GM12801 (cell line): ENCODE data around the gene BSN.

Experiments used
- TF ChIP-seq, protein P1 (sequence below): IDR thresholded peaks from one replicate; pipeline ENCODE4 v1.5.1; 2011; ENCODE audit warnings: control low read depth; ENCODE audit not compliant: insufficient read length; ENCODE audit errors: extremely low read depth

The BSN gene

DNA sequence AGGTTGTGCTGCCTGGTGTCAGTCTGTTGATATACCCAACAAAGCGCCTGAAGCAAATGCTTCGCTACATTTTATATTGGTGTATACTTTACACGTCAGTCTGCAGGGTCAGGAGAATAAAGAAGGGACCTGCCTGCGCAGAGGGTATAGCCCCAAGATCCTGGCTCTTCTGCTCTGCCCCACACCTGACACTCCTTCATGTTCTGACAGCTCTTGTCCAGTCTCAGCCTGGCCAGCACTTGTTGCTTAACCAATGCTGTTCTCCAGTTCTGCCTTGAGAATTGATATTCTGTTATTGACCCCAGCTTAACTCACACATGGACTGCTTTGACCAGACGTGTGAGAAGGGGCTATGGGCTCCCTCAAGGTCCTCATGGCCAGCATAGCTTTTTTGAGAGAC lies 35.8 kb upstream of the BSN start:
- TF ChIP-seq, protein P1, sequence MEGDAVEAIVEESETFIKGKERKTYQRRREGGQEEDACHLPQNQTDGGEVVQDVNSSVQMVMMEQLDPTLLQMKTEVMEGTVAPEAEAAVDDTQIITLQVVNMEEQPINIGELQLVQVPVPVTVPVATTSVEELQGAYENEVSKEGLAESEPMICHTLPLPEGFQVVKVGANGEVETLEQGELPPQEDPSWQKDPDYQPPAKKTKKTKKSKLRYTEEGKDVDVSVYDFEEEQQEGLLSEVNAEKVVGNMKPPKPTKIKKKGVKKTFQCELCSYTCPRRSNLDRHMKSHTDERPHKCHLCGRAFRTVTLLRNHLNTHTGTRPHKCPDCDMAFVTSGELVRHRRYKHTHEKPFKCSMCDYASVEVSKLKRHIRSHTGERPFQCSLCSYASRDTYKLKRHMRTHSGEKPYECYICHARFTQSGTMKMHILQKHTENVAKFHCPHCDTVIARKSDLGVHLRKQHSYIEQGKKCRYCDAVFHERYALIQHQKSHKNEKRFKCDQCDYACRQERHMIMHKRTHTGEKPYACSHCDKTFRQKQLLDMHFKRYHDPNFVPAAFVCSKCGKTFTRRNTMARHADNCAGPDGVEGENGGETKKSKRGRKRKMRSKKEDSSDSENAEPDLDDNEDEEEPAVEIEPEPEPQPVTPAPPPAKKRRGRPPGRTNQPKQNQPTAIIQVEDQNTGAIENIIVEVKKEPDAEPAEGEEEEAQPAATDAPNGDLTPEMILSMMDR, result no peak

DNA sequence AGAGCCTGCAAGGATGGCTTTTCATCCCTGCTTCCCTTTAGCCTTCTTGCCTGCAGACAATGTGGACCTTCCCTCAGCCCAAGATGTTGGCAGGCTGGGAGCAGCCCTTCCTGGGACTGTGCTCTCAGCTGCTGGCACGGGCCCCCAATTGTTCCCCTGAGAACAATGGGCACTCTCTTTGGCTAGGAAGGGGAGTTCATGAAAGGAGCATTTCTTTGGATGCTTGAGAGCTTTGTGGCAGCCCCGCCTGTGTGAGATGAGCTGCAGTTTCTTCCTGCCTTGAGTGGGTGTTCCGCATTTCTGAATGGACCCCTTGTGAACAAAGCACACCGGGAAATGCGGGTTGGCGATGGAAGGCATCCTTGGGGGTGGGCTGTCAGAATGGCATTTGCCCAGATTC lies 35.0 kb upstream of the BSN start:
- TF ChIP-seq, protein P1, result no peak

DNA sequence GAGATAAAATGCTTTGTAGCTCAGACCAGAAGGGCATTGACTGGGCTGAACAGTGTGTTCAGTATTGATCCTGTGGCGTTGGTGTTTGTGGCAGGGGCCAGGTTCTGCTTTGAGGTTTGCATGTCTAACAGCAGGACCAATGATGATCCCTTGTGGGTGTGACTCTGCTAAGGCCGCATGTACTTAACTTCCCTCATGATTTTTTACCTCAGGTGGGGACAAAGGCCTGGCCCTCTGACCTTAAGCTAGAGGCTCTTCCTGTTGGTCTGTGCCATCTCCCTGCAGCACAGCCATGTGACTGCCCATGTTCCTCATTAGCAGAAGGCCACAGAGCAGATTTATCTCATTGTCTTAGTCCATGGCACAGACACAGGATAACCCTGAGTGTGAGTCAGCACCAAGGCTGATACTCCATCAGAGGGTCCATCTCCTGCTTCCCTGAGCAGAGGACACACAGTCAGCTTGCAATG lies 34.3 kb upstream of the BSN start:
- TF ChIP-seq, protein P1, result no peak

DNA sequence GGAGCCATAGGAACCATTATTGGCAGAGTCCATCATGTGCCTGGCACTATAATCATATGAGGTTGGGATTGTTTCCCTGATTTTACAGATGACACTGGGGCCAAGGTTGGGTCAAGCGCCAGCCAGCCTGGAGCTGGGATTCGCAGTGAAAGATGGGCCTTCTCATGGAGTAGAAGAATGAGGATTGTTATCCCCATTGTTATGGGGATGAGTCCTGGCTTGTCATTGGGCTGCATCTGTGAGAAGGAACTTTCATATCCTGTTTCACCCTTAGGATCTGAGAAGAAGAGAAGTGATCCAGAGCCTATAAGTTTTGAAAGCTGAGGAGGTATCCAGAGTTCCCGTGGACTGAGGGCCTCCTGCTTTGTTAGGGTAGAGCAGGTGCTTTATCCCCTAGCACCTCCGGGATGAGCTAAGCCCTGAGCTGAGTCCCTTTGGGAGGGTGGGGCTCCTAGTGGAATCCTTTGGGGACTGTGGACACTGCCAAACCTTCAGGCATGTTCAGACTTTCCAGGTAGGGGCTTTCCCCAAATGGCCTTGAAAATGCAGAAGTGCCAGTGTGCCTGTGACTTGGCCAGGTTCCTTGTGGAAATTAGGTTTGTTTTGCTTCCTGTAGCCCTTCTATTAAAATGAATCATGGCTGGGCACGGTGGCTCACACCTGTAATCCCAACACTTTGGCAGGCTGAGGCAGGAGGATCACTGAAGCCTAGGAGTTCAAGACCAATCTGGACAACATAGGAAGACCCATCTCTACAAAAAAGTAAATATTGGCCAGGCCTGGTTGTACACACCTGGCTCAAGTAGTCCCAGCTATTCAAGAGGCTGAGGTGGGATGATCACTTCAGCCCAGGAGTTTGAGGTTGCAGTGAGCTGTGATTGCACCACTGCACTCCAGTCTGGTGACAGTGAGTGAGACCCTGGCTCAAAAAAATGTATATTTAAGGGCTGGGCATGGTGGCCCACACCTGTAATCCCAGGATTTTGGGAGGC lies 30.2 kb upstream of the BSN start:
- TF ChIP-seq, protein P1, result no peak

DNA sequence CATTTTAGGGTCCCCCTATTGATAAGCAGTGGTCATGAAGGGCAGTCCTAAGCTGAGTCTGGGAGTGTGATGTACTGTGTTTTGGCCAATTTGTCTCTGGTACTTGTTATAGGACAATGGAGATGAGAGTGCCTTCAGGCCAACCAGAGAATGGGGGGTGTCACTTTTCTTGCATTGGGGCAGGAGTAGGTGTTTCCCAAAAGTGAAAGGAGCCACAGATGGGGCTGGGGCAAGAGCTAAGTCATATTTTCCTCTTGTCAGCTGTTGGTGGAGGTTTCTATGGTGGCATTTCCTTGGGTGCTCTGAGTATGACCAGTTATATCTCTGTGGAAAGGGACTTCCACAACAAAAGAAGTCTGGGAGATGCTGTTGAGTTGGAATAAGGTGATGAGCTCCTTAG lies 24.7 kb upstream of the BSN start:
- TF ChIP-seq, protein P1, result no peak

DNA sequence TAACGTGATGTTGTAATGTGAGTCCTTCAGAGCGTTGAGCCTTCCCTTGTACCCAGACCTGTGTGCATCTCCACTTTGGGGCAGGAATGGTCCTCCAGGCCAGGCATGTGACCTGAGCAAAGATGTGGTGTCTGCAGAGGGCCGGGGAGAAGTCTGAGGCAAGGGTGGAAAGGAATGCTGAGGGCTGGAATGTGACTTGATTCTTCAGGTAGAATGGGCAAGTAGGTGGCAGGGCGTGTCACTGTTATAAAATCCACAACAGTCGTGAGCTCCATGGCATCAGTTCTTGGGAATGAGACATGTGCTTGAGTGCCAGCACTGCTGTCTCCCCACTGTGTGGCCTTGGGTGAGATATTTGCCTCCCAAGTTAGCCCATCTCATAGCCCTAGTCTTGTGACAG lies 24.0 kb upstream of the BSN start:
- TF ChIP-seq, protein P1, result no peak

DNA sequence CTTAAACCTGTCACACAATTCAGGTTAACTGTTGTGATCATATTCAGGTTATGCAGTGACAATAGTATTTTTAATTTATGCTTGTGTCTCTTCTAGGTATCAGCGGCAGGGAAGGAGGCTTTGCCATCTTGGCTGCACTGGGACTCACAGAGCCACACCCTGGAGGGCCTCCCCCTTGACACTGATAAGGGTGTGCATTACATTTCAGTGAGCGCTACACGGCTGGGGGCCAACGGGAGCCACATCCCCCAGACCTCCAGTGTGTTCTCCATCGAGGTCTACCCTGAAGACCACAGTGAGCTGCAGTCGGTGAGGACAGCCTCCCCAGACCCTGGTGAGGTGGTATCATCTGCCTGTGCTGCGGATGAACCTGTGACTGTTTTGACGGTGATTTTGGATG lies 23.6 kb upstream of the BSN start:
- TF ChIP-seq, protein P1, result no peak
